ENCODE results near the gene TRPV5.

Gene TRPV5

DNA sequence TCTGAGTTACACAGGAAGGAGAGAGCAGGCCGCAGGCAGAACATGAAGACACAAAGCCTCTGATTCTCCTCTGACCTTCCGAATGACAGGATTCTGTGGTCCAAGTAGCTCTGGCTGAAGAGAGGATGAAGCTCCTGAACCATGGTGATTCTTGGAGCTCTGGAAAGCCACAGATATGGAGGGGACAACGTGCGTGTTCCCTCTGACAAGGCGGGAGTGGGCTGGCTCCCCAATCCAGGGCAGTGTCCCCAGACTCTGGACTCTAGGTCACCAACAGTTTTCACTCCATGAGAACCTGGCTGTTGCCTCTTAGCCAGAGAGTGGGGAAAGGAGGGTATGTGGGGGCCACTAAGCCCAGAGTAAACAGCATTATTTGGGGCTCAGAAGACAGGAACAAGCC is 40.6 kb downstream of the TRPV5 start:
- DNase-seq (ENCODE audit: low read depth): no peak
- TF ChIP-seq CTCF (IDR thresholded peaks at IDR 0.05; ENCODE audit: control insufficient read depth, insufficient read depth, low read depth, low read length, missing control alignments): no peak
- no peak overlapping the region for H3K4me3 ChIP-seq (ENCODE audit: control insufficient read depth, low read depth, low read length)

- no peak overlapping the region for H3K4me3 ChIP-seq (ENCODE audit: control insufficient read depth, low read depth, low read length)
- DNase-seq (ENCODE audit: low read depth): no peak
- no peak for TF ChIP-seq CTCF (IDR thresholded peaks at IDR 0.05; ENCODE audit: control insufficient read depth, insufficient read depth, low read depth, low read length, missing control alignments)
Observed at GRCh38 chr7:142891490-142892082, 42.0 kb downstream of the TRPV5 start.

DNA sequence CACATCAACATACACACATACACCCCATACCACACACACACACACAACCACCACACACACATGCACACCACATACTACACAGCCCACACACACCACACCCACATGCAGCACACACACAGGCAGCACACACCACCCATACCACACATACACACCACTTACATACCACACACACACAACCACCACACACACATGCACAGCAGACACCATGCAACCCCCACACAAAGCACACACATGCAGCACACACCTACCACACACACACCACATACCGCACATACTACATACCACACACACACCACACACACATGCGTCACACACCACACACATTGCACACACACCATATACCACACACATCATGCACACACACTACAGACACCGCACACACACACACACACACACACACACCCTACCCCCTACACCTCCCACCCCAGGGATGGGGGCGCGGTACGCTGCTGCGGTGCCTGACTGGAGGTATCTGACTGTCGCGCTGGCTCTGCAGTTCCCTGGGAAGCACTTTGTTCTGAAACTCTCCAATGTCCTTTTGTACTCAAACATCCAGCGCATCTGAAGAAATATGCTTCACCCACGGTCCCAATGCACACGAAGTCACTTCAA is 42.6 kb downstream of the TRPV5 start:
- no peak for DNase-seq (ENCODE audit: low read depth)
- TF ChIP-seq CTCF (IDR thresholded peaks at IDR 0.05; ENCODE audit: control insufficient read depth, insufficient read depth, low read depth, low read length, missing control alignments): no peak
- no peak overlapping the region for H3K4me3 ChIP-seq (ENCODE audit: control insufficient read depth, low read depth, low read length)

DNA sequence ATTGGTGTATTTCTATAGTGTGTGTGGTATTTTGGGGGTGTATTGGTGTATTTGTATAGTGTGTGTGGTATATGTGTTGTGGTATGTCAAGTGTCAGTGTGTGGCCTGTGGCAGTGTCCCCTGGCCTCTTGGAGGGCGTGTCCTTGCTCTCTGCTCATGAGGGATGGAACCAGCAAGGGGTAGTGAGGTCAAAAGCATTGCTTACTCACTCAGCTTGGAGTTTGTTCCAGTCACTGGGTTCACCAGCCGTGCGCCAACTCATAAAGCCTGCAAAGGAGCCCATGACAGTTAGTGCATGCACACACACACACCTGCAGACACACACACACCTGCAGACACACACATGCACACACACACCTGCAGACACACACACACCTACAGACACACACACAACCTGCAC is 43.7 kb downstream of the TRPV5 start:
- TF ChIP-seq CTCF (IDR thresholded peaks at IDR 0.05; ENCODE audit: control insufficient read depth, insufficient read depth, low read depth, low read length, missing control alignments): no peak
- no peak overlapping the region for H3K4me3 ChIP-seq (ENCODE audit: control insufficient read depth, low read depth, low read length)
- no peak for DNase-seq (ENCODE audit: low read depth)

- no peak for DNase-seq (ENCODE audit: low read depth)
- TF ChIP-seq CTCF (IDR thresholded peaks at IDR 0.05; ENCODE audit: control insufficient read depth, insufficient read depth, low read depth, low read length, missing control alignments): no peak
- no peak overlapping the region for H3K4me3 ChIP-seq (ENCODE audit: control insufficient read depth, low read depth, low read length)
Observed at GRCh38 chr7:142887282-142888015, 46.1 kb downstream of the TRPV5 start.

DNA sequence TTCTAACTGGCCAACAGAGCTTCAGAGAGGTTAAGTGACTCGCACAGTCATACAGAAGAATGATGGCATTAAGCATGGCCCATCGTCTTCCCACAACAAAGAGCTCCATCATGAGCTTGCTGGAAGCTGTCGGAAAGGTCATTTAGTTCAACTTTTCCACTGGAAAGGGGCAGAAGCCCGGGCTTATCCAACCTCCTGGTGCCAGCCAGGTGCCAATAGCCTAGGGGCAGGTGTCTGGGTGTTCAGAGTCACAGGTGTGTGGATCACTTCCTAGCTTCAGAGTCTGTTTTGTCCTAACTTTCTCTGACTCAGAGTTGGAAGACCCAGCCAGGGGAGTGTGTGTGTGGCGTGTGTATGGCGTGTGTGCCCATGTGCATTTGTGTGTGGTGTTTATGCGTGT is 46.7 kb downstream of the TRPV5 start:
- no peak for TF ChIP-seq CTCF (IDR thresholded peaks at IDR 0.05; ENCODE audit: control insufficient read depth, insufficient read depth, low read depth, low read length, missing control alignments)
- no peak overlapping the region for H3K4me3 ChIP-seq (ENCODE audit: control insufficient read depth, low read depth, low read length)
- DNase-seq (ENCODE audit: low read depth): no peak

All from AG09309 (cell line).